Measurements from ENCODE around the gene FAM209B.

DNA sequence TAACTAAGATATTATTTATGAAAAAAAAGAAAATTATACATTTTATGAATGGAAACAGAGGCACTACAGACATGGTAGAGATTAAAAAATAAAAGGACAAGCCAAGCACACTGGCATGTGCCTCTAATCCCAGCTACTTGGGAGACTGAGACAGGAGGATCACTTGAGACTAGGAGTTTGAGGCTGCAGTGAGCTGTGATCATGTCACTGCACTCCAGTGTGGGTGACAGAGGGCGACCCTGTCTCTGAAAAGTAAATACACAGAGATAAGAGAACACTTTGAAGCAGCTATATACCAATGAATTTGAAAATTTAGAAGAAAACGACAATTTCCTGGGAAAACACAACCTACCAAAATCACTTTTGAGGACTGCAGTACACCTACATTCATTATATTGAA is 48.7 kb downstream of the FAM209B start:
- TF ChIP-seq, protein P1, sequence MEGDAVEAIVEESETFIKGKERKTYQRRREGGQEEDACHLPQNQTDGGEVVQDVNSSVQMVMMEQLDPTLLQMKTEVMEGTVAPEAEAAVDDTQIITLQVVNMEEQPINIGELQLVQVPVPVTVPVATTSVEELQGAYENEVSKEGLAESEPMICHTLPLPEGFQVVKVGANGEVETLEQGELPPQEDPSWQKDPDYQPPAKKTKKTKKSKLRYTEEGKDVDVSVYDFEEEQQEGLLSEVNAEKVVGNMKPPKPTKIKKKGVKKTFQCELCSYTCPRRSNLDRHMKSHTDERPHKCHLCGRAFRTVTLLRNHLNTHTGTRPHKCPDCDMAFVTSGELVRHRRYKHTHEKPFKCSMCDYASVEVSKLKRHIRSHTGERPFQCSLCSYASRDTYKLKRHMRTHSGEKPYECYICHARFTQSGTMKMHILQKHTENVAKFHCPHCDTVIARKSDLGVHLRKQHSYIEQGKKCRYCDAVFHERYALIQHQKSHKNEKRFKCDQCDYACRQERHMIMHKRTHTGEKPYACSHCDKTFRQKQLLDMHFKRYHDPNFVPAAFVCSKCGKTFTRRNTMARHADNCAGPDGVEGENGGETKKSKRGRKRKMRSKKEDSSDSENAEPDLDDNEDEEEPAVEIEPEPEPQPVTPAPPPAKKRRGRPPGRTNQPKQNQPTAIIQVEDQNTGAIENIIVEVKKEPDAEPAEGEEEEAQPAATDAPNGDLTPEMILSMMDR (IDR thresholded peaks at IDR 0.05): no peak
- TF ChIP-seq POLR2AphosphoS5 (IDR thresholded peaks at IDR 0.05; ENCODE audit: insufficient read depth in 1 of 2, low read depth in 1 of 2) (no peak), POLR2A (IDR thresholded peaks at IDR 0.05) (no peak)
